Measurements from ENCODE around the gene FAM222A. TPM values are rescaled to one million over a fixed set of nuclear protein-coding genes. Genes with fewer than 3 reads are reported as not detected.

The FAM222A gene
- total and polyA plus RNA-seq, 2 of the 4 experiments (the other 2 are of a cell fraction): under 0.01 to 0.32 TPM

DNA sequence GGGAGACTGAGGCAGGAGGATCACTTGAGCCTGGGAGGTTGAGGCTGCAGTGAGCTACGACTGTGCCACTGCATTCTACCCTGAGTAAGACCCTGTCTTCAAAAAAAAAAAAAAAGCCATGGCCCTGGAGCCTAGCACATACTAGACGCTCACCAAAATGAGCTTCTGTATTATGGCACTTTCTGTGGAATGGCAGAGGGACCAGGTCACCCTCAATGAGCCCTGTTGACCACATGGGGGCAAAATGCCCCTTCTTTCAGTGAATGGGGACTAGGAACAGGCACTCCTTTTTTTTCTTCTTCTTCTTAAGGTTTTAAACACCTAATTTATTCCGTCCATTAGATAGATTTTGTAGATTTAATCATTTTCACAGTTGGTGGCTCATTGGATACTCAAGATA lies 50.5 kb downstream of the FAM222A start:
- peaks cover 13% of the 10 kb centered on the region; the same call in 1 of the 2 replicates for H3K27me3 ChIP-seq (ENCODE audit: control insufficient read depth, insufficient read depth, low read length)
- no peak for TF ChIP-seq RFX5 (IDR thresholded peaks at IDR 0.05; ENCODE audit: low read depth, low read length)
- no peak for TF ChIP-seq CEBPB (IDR thresholded peaks at IDR 0.05; ENCODE audit: low read depth, low read length)
- no peaks in the 10 kb centered on the region for H3K36me3 ChIP-seq (ENCODE audit: control insufficient read depth, insufficient read depth, low read length)
- H2BK120ac ChIP-seq (ENCODE audit: low read depth, low read length): no peak overlapping the region
- H2BK5ac ChIP-seq (ENCODE audit: low read depth, low read length, poor library complexity, severe bottlenecking): no peak overlapping the region
- dilution Hi-C loops (cut with HindIII; ENCODE audit: low sequenced_read_pairs, unreplicated experiment) (no loop called here), intact Hi-C loops (cut with micrococcal nuclease) (no loop called here), in situ Hi-C loops (cut with MboI; ENCODE audit: low sequenced_read_pairs) (no loop called here)
- CTCF ChIA-PET: interaction anchor here (0.7 kb wide), 1 partner anchor 11 kb away, joined by 3 read pairs; no protein-coding TSS in a partner anchor
- H3K23ac ChIP-seq (ENCODE audit: low read depth, low read length): no peak overlapping the region
- no peak overlapping the region for H2BK20ac ChIP-seq (ENCODE audit: low read depth, low read length)
- DNase-seq (no peak), ATAC-seq (ENCODE audit: low read depth) (no peak)
- no peak overlapping the region for H3K27ac ChIP-seq (ENCODE audit: insufficient read depth, low read length)
- H2AFZ ChIP-seq (replicated peaks; ENCODE audit: low read length, poor library complexity): no peak overlapping the region
- no peak overlapping the region for H3K56ac ChIP-seq (ENCODE audit: extremely low read depth, insufficient read depth, low read length)
- H3K9ac ChIP-seq (ENCODE audit: low read depth, low read length): no peak overlapping the region
- H3K14ac ChIP-seq (replicated peaks; ENCODE audit: low read depth, low read length): no peak overlapping the region
- no peak overlapping the region for H4K91ac ChIP-seq (ENCODE audit: insufficient read depth, low read depth, low read length)
- WGBS, 2 experiments (ENCODE audit: extremely low coverage in 2 of 2, insufficient read length in 1 of 2): 83% methylated on average over 1 of the region's 3 CpGs; no CpG with 5 or more reads in 1 of the 2 experiments
- no peak overlapping the region for H3K4ac ChIP-seq (ENCODE audit: low read depth, low read length)
- no peak overlapping the region for H3K18ac ChIP-seq (ENCODE audit: low read depth, low read length)
- no peak overlapping the region for H2BK15ac ChIP-seq (ENCODE audit: low read depth, low read length)
- no peak overlapping the region for H4K5ac ChIP-seq (ENCODE audit: low read depth, low read length)
- H3K4me1 ChIP-seq (ENCODE audit: control insufficient read depth, insufficient read depth, low read length): no peaks in the 10 kb centered on the region
- no peak overlapping the region for H3K4me2 ChIP-seq (ENCODE audit: low read depth, low read length)
- no peaks in the 10 kb centered on the region for H4K20me1 ChIP-seq (ENCODE audit: insufficient read depth, low read length)
- no TSS peak for BruUV-seq (replicated peaks)
- POLR2A ChIA-PET (ENCODE audit: unreplicated experiment): no interaction called here
- no peak overlapping the region for H3K4me3 ChIP-seq (ENCODE audit: insufficient read depth, low read depth, low read length)
- no peak overlapping the region for H4K8ac ChIP-seq (ENCODE audit: low read depth in 2 of 2, low read length in 2 of 2)
- H2AK9ac ChIP-seq (replicated peaks; ENCODE audit: low read depth, low read length, poor library complexity): no peak overlapping the region
- no peaks in the 10 kb centered on the region for H3K9me1 ChIP-seq (ENCODE audit: insufficient read depth, low read length)
- no peaks in the 10 kb centered on the region for H3K79me1 ChIP-seq (ENCODE audit: low read depth in 1 of 2, low read length in 2 of 2)
- peaks cover 2% of the 10 kb centered on the region; the same call in 1 of the 2 replicates for H3K9me3 ChIP-seq (ENCODE audit: control insufficient read depth, insufficient read depth, low read length)
- no peak overlapping the region for H2AK5ac ChIP-seq (ENCODE audit: low read depth, low read length)
